SK-N-MC (cell line): ENCODE measurements around the gene SERPIND1.

Source experiments
- EZH2 ChIP-seq: fragments of 200-600 bp; sonication (generic); IDR thresholded peaks from one replicate; pipeline ENCODE4 v1.6.1; 2017; ENCODE audit warnings: antibody characterized with exemption
- FOXP2 ChIP-seq: optimal IDR thresholded peaks from 2 replicates; pipeline ENCODE3; 2011; ENCODE audit warnings: mild to moderate bottlenecking, moderate library complexity; ENCODE audit not compliant: insufficient read depth; ENCODE audit errors: extremely low read length, control extremely low read depth
- POLR2AphosphoS5 ChIP-seq: IDR thresholded peaks from 2 replicates; pipeline ENCODE4 v1.6.1; 2012; ENCODE audit warnings: mild to moderate bottlenecking, low read depth, low read length, borderline replicate concordance

- no peak for TF ChIP-seq POLR2AphosphoS5
- TF ChIP-seq EZH2: no peak
- TF ChIP-seq FOXP2: no peak
Observed at GRCh38 chr22:20779014-20779817, 5.3 kb downstream of the SERPIND1 start.
